Small intestine (tissue), 7 donors: Measurements from ENCODE around the gene TAAR1. TPM values are rescaled to one million over a fixed set of nuclear protein-coding genes. Genes with fewer than 3 reads are reported as not detected.
"Not testable (repeated sequence)": the region's sequence is repeated elsewhere in the genome, so short reads cannot be mapped to it uniquely, and the experiment has no call there.

Experiments used
- DNase-seq, 2 donors: peaks; one replicate each; pipeline versions ENCODE4 v3.0.0 to v3.0.0-alpha.2; 2013
- FAIRE-seq: peaks from 2 replicates; lab custom pipeline; 2012; peaks lifted over from hg19 to GRCh38; lab: Jason Lieb, UNC
- H3K27ac ChIP-seq, 3 donors: one replicate each; pipeline ENCODE4 v1.5.1; 2013; ENCODE audit warnings: low read length in 2 of 3, mild to moderate bottlenecking in 2 of 3, control low read depth in 1 of 3, inconsistent platforms in 1 of 3, low read depth in 1 of 3, moderate library complexity in 1 of 3
- H3K27me3 ChIP-seq, 3 donors: one replicate each; pipeline ENCODE4 v1.6.1; 2013; ENCODE audit warnings: low read length in 3 of 3, inconsistent platforms in 1 of 3; ENCODE audit not compliant: control insufficient read depth in 3 of 3, insufficient read depth in 3 of 3
- H3K36me3 ChIP-seq, 3 donors: one replicate each; pipeline ENCODE4 v1.6.1; 2013; ENCODE audit warnings: low read length in 3 of 3, inconsistent platforms in 1 of 3, low read depth in 1 of 3, mild to moderate bottlenecking in 1 of 3, moderate library complexity in 1 of 3; ENCODE audit not compliant: control insufficient read depth in 3 of 3, insufficient read depth in 2 of 3
- H3K4me1 ChIP-seq, 3 donors: one replicate each; pipeline ENCODE4 v1.6.1; 2013; ENCODE audit warnings: low read length in 2 of 3, inconsistent platforms in 1 of 3, low read depth in 1 of 3, mild to moderate bottlenecking in 1 of 3, moderate library complexity in 1 of 3; ENCODE audit not compliant: control insufficient read depth in 3 of 3, insufficient read depth in 2 of 3
- H3K4me3 ChIP-seq, 3 donors: one replicate each; pipeline ENCODE4 v1.5.1; 2013; ENCODE audit warnings: low read length in 3 of 3, control low read depth in 1 of 3, inconsistent platforms in 1 of 3, low read depth in 1 of 3, mild to moderate bottlenecking in 1 of 3, moderate library complexity in 1 of 3
- H3K9me3 ChIP-seq, 2 donors: one replicate each; pipeline ENCODE4 v1.6.1; 2013; ENCODE audit warnings: low read depth in 1 of 2, low read length in 1 of 2; ENCODE audit not compliant: control insufficient read depth in 2 of 2, insufficient read depth in 1 of 2
- WGBS, 3 donors: extraction: QIAGEN DNeasy Blood & Tissue Kit; methylation state at CpG; one replicate each; pipeline ENCODE4 v1.1.7; 2013; 5-methylcytosine and 5-hydroxymethylcytosine counted together
- polyA plus RNA-seq, 4 donors: library from polyadenylated mRNA; stranded (reverse) in 3 of 4; unstranded in 1 of 4; fragments of 200-250 nt in 3 of 4; fragments of 120-200 nt in 1 of 4; gene quantifications; one replicate each; pipeline versions ENCODE4 v1.2.1 to v1.2.3, GENCODE V29; 2013
- donor health status: healthy with polysubstance abuse.
- donor health status: control.
- donor health status: control.
- donor health status: Bipolar disorder and iron deficiency.
- donor health status: healthy.

The TAAR1 gene
- polyA plus RNA-seq, 4 donors = 0.09 TPM; not detected in 3

- WGBS, 3 donors = 89 to 97% (median 92%) methylated on average over 1 of the region's 1 CpG
- FAIRE-seq (no peak), DNase-seq (no peak)
- H3K36me3 ChIP-seq = no peaks in the 10 kb centered on the region
- H3K9me3 ChIP-seq = no peaks in the 10 kb centered on the region
- no peaks in the 10 kb centered on the region for H3K27me3 ChIP-seq
- H3K4me1 ChIP-seq = no peaks in the 10 kb centered on the region
- H3K4me3 ChIP-seq = no peak overlapping the region
- H3K27ac ChIP-seq = no peak overlapping the region
Observed at GRCh38 chr6:132650429-132650828, 8.6 kb downstream of the TAAR1 start.

- WGBS, 3 donors = 48 to 61% (median 51%) methylated on average over 2 of the region's 2 CpGs
- no peak for DNase-seq
- FAIRE-seq = no peak
- Histone ChIP-seq H3K36me3 (no peaks in the 10 kb centered on the region), H3K27ac (no peak overlapping the region), H3K4me3 (no peak overlapping the region), H3K4me1 (no peaks in the 10 kb centered on the region), H3K27me3 (no peaks in the 10 kb centered on the region), H3K9me3 (no peaks in the 10 kb centered on the region)
Observed at GRCh38 chr6:132648828-132649227, 10.2 kb downstream of the TAAR1 start.

GRCh38 chr6:132648356-132648755 lies 10.6 kb downstream of the TAAR1 start:
- FAIRE-seq (no peak), DNase-seq (no peak)

GRCh38 chr6:132643547-132643946 lies 15.4 kb downstream of the TAAR1 start:
- H3K9me3 ChIP-seq = no peaks in the 10 kb centered on the region
- H3K36me3 ChIP-seq = no peaks in the 10 kb centered on the region
- FAIRE-seq = no peak
- H3K27ac ChIP-seq = no peak overlapping the region
- H3K27me3 ChIP-seq = no peaks in the 10 kb centered on the region
- H3K4me1 ChIP-seq = no peaks in the 10 kb centered on the region
- no peak overlapping the region for H3K4me3 ChIP-seq
- WGBS, 3 donors = 76 to 92% (median 87%) methylated on average over 3 of the region's 3 CpGs
- no peak for DNase-seq

More at GRCh38 chr6:132648356-132648755, 10.6 kb downstream of the TAAR1 start:
- Histone ChIP-seq H3K4me1 (no peaks in the 10 kb centered on the region), H3K27ac (no peak overlapping the region), H3K36me3 (no peaks in the 10 kb centered on the region), H3K4me3 (no peak overlapping the region), H3K27me3 (no peaks in the 10 kb centered on the region), H3K9me3 (no peaks in the 10 kb centered on the region)
- 60 to 73% (median 65%) methylated on average over 2 of the region's 2 CpGs for WGBS, 3 donors

GRCh38 chr6:132637135-132637534 lies 21.8 kb downstream of the TAAR1 start:
- DNase-seq, H3K36me3 ChIP-seq, H3K9me3 ChIP-seq, H3K27me3 ChIP-seq, H3K4me1 ChIP-seq, H3K4me3 ChIP-seq, FAIRE-seq, H3K27ac ChIP-seq: not testable (repeated sequence)
- WGBS, 3 donors = 83 to 90% (median 84%) methylated on average over 1 of the region's 1 CpG

- not testable (repeated sequence) for DNase-seq, H3K27me3 ChIP-seq
- WGBS, 3 donors = 55 to 82% (median 70%) methylated on average over 3 of the region's 3 CpGs
Observed at GRCh38 chr6:132635906-132636305, 23.1 kb downstream of the TAAR1 start.

GRCh38 chr6:132635288-132635687 lies 23.7 kb downstream of the TAAR1 start:
- not testable (repeated sequence) for H3K4me3 ChIP-seq, FAIRE-seq, DNase-seq, H3K27ac ChIP-seq, H3K9me3 ChIP-seq, H3K4me1 ChIP-seq, H3K36me3 ChIP-seq, H3K27me3 ChIP-seq
- 53 to 72% (median 67%) methylated on average over 3 of the region's 3 CpGs for WGBS, 3 donors

More at GRCh38 chr6:132635906-132636305, 23.1 kb downstream of the TAAR1 start:
- not testable (repeated sequence) for H3K27ac ChIP-seq, H3K4me1 ChIP-seq, H3K9me3 ChIP-seq, H3K36me3 ChIP-seq, FAIRE-seq, H3K4me3 ChIP-seq

- H3K27me3 ChIP-seq = peaks cover 0 to 2% (median 0%) of the 10 kb centered on the region in 3 donors
- H3K9me3 ChIP-seq = no peaks in the 10 kb centered on the region
- no peak for DNase-seq
- FAIRE-seq = no peak
- no peak overlapping the region for H3K27ac ChIP-seq
- 78 to 92% (median 82%) methylated on average over 4 of the region's 4 CpGs for WGBS, 3 donors
- peaks cover 0 to 3% (median 0%) of the 10 kb centered on the region in 3 donors for H3K4me1 ChIP-seq
- no peak overlapping the region for H3K4me3 ChIP-seq
- H3K36me3 ChIP-seq = no peaks in the 10 kb centered on the region
Observed at GRCh38 chr6:132634796-132635195, 24.2 kb downstream of the TAAR1 start.

- FAIRE-seq = no peak
- no peak overlapping the region for H3K27ac ChIP-seq
- 82 to 89% (median 86%) methylated on average over 2 of the region's 2 CpGs for WGBS, 3 donors
- H3K4me3 ChIP-seq = no peak overlapping the region
- no peaks in the 10 kb centered on the region for H3K9me3 ChIP-seq
- H3K27me3 ChIP-seq = peaks cover 0 to 2% (median 0%) of the 10 kb centered on the region in 3 donors
- no peaks in the 10 kb centered on the region for H3K36me3 ChIP-seq
- no peak for DNase-seq
- H3K4me1 ChIP-seq = peaks cover 0 to 3% (median 0%) of the 10 kb centered on the region in 3 donors
Observed at GRCh38 chr6:132633362-132633761, 25.6 kb downstream of the TAAR1 start.
